NCI-H2107 treated with DMSO at 0.1 percent for 48 hours (cell line): ENCODE results near the gene BBC3.
"Not testable (repeated sequence)": the region's sequence is repeated elsewhere in the genome, so short reads cannot be mapped to it uniquely, and the experiment has no call there.

Experiments used
- DNase-seq: peaks from one replicate; lab custom pipeline; 2025; ENCODE audit not compliant: unreplicated experiment; lab: John Stamatoyannopoulos, UW

The BBC3 gene, protein sequence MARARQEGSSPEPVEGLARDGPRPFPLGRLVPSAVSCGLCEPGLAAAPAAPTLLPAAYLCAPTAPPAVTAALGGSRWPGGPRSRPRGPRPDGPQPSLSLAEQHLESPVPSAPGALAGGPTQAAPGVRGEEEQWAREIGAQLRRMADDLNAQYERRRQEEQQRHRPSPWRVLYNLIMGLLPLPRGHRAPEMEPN

GRCh38 chr19:47230921-47231214, at the start of gene BBC3:
Gene BBC3 (minus strand): TSS chr19:47231199. CDS start chr19:47228431, 2,768 bp downstream.
- DNase-seq: no peak

- no peak for DNase-seq
Observed at GRCh38 chr19:47280183-47280797, 49.3 kb upstream of the BBC3 start.

DNA sequence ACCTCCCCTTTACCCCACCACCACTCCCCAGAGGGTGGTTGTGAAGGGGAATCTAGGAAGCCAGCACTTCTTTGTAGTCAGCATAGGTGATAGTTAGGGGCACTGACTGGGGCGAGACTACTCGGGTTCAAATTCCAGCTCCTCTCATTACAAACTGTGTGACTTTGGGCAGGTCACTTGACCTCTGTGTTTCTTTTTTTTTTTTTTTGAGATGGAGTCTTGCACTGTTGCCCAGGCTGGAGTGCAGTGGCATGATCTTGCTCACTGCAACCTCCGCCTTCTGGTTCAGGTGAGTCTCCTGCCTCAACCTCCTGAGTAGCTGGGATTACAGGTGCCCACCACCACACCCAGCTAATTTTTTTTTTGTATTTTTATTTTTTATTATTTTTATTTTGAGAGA, 45.5 kb upstream of the BBC3 start:
- not testable (repeated sequence) for DNase-seq

DNA sequence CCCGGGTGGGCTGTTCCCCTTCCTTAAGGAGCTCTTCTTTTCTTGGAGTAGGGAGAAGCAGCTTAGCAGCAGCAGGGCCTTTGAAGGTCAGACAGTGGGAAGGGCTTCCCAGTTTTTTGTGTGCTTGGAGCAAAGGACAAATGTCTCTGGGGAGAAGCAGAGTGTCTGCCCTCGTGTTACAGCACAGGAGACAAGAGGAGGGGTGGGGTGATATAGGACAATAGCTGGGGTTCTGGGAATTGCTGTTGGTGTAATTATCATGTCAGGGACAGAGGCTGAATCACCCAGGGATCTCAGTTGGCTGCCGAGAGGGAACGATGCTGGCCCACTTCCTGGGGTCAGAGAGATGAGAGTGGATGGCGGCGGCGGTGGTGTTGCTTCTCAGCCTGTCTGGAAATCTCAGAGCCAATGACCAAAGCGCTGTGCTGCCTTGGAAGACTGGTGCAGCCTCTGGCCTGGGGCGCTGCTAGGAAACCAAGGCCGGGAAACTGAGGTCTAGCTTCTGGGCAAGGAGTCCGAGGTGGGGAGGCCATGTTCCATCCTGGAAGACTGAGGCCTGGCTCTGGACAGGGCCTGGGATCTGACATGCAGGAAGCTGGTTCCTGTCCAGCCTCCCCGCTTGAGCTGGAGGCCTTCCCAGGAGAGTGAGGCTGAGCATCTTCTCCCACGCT, 44.9 kb upstream of the BBC3 start:
- DNase-seq: no peak

DNA sequence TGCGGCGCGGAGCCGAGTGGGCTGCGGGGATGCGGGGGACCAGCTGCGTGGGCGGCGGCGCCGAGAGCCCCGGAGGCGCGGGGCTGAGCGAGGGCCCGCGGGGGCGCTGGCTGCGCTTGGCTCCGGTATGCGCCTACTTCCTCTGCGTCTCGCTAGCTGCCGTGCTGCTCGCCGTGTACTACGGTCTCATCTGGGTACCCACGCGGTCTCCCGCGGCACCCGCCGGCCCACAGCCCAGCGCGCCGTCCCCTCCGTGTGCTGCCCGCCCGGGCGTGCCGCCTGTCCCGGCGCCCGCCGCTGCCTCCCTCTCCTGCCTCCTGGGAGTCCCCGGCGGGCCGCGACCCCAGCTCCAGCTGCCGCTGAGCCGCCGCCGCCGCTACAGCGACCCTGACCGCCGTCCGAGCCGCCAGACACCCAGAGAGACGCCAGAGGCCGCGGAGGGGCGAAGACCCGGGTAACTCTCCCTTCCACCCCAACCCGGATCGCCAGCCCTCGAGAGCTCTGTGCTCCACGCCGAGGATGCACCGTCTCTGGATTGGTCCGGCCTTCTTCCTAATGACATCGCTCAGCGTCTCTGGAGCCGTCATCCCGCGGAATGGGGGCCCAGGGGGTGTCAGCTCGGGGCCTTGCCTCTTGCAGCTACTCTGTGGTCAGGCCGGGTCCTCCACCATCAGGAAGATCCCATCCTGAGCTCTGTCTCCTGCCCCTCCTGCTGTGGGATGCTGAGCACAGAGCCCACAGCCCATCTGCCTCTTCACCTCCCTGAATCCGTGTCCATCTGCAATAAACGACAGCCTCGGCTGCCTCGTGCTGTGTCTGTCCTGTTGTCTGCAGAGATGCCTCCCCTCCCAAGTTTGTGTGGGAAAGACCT, 44.1 kb upstream of the BBC3 start:
- DNase-seq: no peak

- DNase-seq: peak; percentile 79
Observed at GRCh38 chr19:47274071-47274890, 43.3 kb upstream of the BBC3 start, which contains the start of gene INAFM1. Gene INAFM1 (plus strand): TSS chr19:47274885. CDS start chr19:47274920, 35 bp downstream.

- peak; percentile 28 for DNase-seq
Observed at GRCh38 chr19:47273313-47274070, 42.5 kb upstream of the BBC3 start.

DNA sequence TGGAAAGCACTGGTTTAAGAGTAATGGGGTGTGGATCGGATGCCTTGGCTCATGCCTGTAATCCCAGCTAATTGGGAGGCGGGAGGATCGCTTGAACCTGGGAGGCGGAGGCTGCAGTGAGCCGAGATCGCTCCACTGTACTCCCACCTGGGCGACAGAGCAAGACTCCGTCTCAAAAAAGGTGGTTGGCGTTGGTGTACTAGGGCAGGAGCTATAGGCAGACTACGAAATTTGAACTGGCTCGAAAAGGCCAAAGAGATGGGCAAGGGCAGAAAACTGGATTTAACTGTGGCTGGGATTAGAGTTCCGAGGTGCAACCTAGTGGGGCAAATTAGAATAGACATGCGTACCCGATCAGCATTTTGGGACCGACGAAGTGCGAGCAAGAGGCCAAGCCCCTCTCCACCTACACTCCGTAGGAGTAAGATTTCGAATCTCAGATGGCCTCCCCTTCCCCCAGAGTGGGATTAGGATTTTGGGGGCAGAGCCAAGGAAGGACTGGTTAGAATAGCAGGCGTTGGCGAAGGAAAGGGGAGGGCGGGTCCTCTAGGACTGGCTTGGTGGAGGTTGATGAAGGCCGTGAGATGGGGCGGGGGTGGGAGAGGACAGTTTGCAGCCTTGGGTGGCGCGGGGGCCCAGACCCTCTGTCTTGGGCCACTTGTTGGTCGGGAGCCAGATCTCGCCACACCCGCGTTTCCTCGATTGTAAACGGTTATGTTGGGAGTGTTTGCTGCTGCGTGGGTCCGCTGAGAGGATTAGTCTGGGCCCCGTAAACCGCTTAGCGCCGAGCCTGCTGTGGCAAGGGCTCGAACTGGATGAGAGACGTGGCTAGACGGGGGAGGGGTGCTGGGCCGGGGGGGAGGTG, 41.7 kb upstream of the BBC3 start:
- DNase-seq: no peak

DNA sequence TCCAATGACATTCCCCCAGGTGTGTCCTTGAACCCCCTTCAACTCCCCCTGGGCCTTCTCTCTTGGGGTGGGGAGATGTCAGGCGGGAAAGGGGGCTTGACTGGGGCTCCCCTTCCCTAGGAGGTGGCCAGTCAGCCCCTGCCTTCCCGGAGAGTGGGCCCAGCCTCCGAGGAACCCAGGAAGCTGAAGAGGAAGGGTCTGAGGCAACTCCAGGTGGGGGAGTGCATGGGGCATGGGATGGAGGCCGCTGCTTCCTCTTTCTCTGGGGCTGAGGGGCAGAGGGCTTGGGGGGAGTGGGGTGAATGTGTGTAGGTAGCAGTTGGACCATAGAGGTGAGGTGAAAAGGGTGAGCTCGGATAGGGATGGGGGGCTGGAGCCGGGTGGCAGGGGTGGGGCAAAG, 41.0 kb upstream of the BBC3 start:
- no peak for DNase-seq

GRCh38 chr19:47270408-47270807, 39.4 kb upstream of the BBC3 start:
- DNase-seq: no peak

- DNase-seq: no peak
Observed at GRCh38 chr19:47269596-47269995, 38.6 kb upstream of the BBC3 start.

DNA sequence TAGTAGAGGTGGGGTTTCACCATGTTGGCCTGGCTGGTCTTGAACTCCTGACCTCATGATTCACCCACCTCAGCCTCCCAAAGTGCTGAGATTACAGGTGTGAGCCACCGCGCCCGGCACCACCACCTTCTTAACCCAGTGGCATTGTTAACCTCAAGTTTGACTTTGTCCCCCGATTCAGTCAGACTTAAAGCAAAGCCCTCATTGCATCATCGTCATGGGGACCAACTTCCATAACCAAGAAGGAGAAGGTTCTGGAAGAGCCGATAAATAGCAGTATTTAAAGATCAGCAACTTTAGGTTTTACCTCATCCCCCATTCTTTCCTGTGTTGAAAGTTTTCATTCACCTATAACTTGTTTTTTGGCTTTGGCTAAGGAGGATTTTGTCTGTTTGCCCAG, 37.0 kb upstream of the BBC3 start:
- no peak for DNase-seq

DNA sequence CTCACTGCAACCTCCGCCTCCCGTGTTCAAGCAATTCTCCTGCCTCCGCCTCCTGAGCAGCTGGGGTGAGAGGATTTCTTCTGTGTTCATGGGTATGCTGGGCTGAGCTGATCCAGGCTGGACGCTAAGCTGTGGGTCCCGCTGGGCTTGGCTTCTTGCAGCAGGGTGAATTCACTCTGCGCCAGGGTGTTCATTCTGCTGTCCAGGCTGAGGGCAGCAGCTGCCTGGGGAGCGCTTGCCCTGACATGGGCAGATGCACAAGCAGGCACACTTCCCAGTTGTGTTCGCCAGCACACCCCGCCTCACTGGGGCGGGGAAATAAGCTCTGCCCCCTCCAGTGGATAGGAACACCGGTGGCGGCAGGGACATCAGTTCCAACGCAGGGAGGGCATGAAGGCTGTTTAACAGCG, 36.4 kb upstream of the BBC3 start:
- DNase-seq: no peak

DNA sequence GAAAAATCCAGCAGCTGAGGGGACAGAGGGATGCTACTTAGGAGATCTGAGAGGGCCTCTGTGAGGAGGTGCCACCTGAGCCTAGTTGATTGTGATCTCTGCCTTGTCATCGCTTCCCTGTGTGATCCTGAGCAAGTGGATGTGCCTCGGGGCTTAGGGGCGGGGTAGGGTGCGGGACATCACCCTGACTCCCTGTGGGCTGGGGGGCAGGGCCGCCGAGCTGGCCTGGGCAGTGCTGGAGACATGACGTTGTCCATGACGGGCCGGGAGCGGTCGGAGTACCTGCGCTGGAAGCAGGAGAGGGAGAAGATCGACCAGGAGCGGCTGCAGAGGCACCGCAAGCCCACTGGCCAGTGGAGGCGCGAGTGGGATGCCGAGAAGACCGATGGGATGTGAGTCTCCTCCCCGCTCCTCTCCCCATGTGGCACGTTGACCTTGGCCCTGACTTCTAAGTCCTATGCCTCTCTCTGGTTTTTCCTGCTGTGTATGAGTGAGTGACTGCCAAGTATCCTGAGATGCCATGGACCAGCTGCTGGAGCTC, 35.5 kb upstream of the BBC3 start:
- no peak for DNase-seq

DNA sequence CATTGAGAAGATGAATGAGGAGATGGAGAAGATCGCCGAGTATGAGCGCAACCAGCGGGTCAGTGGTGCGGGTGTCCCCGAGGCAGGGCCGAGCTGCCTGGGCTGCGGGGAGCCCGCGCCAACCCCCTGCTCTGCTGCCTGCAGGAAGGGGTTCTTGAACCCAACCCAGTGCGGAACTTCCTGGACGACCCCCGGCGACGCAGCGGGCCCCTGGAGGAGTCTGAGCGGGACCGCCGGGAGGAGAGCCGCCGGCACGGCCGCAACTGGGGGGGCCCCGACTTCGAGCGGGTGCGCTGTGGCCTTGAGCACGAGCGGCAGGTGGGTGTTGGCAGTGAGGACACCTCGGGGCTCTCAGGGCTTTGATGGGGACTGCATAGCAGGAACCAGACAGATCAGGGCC, 33.6 kb upstream of the BBC3 start:
- no peak for DNase-seq

DNA sequence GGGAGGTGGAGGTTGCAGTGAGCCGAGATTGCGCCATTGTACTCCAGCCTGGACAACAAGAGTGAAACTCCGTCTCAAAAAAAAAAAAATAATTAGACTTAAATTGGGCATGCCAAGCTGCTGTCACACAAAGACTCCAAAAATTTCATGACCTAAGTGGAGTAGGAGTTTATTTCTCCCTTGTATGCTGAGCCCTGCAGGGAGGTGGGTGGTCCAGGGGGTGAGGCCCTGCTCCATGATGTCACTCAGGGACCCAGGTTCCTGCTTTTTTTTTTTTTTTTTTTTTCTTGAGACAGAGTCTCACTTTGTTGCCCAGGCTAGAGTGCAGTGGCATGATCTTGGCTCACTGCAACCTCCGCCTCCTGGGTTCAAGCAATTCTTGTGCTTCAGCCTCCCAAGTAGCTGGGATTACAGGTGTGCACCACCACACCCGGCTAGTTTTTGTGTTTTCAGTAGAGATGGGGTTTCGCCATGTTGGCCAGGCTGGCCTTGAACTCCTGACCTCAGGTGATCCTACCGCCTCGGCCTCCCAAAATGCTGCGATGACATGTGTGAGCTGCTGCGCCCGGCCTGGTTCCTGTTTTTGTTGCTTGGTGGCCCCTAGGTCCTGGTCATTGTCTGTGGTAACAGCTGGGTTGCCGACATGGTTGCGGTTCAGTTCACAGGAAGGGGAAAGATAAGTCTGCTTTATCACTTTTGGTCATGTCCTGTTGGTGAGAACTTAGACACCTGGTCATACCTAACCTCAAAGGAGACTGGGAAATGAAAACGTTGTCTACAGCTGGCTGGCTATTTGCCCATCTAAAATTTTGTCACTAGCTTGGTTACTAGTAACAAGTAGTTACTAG, 31.2 kb upstream of the BBC3 start:
- DNase-seq: not testable (repeated sequence)

DNA sequence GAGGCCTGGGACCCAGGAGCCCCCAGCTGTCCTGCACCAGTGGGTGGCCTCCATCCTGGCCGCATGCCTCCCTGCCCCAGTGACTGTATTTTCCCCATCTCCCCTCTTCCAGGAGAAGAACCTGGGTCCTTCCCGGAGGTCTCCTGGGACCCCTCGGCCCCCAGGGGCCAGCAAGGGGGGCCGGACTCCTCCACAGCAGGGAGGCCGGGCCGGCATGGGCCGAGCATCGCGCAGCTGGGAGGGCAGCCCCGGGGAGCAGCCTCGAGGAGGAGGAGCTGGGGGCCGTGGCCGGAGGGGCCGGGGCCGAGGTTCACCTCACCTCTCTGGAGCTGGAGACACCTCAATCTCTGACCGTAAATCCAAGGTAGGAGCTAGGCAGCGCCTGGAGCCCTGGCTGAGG, 29.5 kb upstream of the BBC3 start:
- no peak for DNase-seq
